ENCODE results near the gene LRRC4C.

The LRRC4C gene

GRCh38 chr11:40328890-40329614 lies 1130.4 kb downstream of the LRRC4C start:
- no peak for DNase-seq

- no peak for DNase-seq
Measured at GRCh38 chr11:40323241-40323640, 1136.2 kb downstream of the LRRC4C start.

- DNase-seq, result no peak
Measured at GRCh38 chr11:40321537-40321936, 1137.9 kb downstream of the LRRC4C start.

GRCh38 chr11:40316171-40316570 lies 1143.3 kb downstream of the LRRC4C start:
- DNase-seq, result no peak

- no peak for DNase-seq
Measured at GRCh38 chr11:40315122-40315521, 1144.3 kb downstream of the LRRC4C start.

- DNase-seq, result no peak
Measured at GRCh38 chr11:40314327-40314726, 1145.1 kb downstream of the LRRC4C start.

GRCh38 chr11:40306938-40307548 lies 1152.4 kb downstream of the LRRC4C start:
- peak; percentile 63 for DNase-seq

- no peak for DNase-seq
Measured at GRCh38 chr11:40302669-40303068, 1156.8 kb downstream of the LRRC4C start.

- DNase-seq, result no peak
Measured at GRCh38 chr11:40295466-40295865, 1164.0 kb downstream of the LRRC4C start.

GRCh38 chr11:40294741-40295140 lies 1164.7 kb downstream of the LRRC4C start:
- DNase-seq, result no peak

- no peak for DNase-seq
Measured at GRCh38 chr11:40294349-40294735, 1165.1 kb downstream of the LRRC4C start.

- DNase-seq, result peak; percentile 84
Measured at GRCh38 chr11:40293655-40294348, 1165.7 kb downstream of the LRRC4C start.

GRCh38 chr11:40292721-40293508 lies 1166.5 kb downstream of the LRRC4C start:
- DNase-seq, result no peak

- DNase-seq, result no peak
Measured at GRCh38 chr11:40291741-40292140, 1167.7 kb downstream of the LRRC4C start.

- DNase-seq, result no peak
Measured at GRCh38 chr11:40291329-40291728, 1168.1 kb downstream of the LRRC4C start.

- DNase-seq, result no peak
Measured at GRCh38 chr11:40290171-40290631, 1169.3 kb downstream of the LRRC4C start.

GRCh38 chr11:40289370-40289769 lies 1170.1 kb downstream of the LRRC4C start:
- no peak for DNase-seq

- no peak for DNase-seq
Measured at GRCh38 chr11:40287916-40288803, 1171.3 kb downstream of the LRRC4C start.

- DNase-seq, result no peak
Measured at GRCh38 chr11:40286137-40286536, 1173.3 kb downstream of the LRRC4C start.

GRCh38 chr11:40285558-40285957 lies 1173.9 kb downstream of the LRRC4C start:
- DNase-seq, result no peak

- DNase-seq, result no peak
Measured at GRCh38 chr11:40281052-40281580, 1178.3 kb downstream of the LRRC4C start.
